BJ (cell line): Measurements from ENCODE around the gene IBSP. TPM values are rescaled to one million over a fixed set of nuclear protein-coding genes. Genes with fewer than 3 reads are reported as not detected.
A peak's percentile ranks its signal among the peaks of the same experiment; 100 is the strongest.

Source experiments
- CTCF ChIA-PET: fragments of 350-600 bp; formaldehyde crosslinking; extraction: SDS; loops from one replicate; lab custom pipeline; 2021; ENCODE audit warnings: antibody characterized with exemption, inconsistent platforms; lab: Yijun Ruan, JAX
- POLR2A ChIA-PET: fragments of 300-600 bp; sonication (Branson Sonifier 250); formaldehyde crosslinking; extraction: SDS; loops from one replicate; lab custom pipeline; 2021; ENCODE audit warnings: antibody characterized with exemption; lab: Charles Lee
- DNase-seq: peaks from one replicate; pipeline ENCODE4 v3.0.0-alpha.2; 2011; ENCODE audit warnings: low read depth
- H3K27me3 ChIP-seq: 2 replicates; pipeline ENCODE4 v1.6.0; 2011; ENCODE audit warnings: low read length; ENCODE audit not compliant: control insufficient read depth, insufficient read depth
- H3K36me3 ChIP-seq: 2 replicates; pipeline ENCODE4 v1.5.1; 2011; ENCODE audit warnings: low read length; ENCODE audit not compliant: control insufficient read depth, insufficient read depth
- H3K4me3 ChIP-seq: 2 replicates; pipeline ENCODE4 v1.5.1; 2011; ENCODE audit warnings: low read depth, mild to moderate bottlenecking, control low read depth, low read length
- polyA plus RNA-seq: library from polyadenylated mRNA; depleted of rRNA; stranded (reverse); fragments of >200 nt; gene quantifications from 2 replicates; pipeline ENCODE4 v1.2.3, GENCODE V29; 2011
- TF ChIP-seq, protein P1 (sequence below): IDR thresholded peaks from 2 replicates; pipeline ENCODE4 v1.5.1; 2011; ENCODE audit warnings: low read depth, mild to moderate bottlenecking, control low read depth, inconsistent platforms, low read length, moderate library complexity; ENCODE audit not compliant: insufficient read depth

IBSP gene
- polyA plus RNA-seq, 1 experiment, result not detected

DNA sequence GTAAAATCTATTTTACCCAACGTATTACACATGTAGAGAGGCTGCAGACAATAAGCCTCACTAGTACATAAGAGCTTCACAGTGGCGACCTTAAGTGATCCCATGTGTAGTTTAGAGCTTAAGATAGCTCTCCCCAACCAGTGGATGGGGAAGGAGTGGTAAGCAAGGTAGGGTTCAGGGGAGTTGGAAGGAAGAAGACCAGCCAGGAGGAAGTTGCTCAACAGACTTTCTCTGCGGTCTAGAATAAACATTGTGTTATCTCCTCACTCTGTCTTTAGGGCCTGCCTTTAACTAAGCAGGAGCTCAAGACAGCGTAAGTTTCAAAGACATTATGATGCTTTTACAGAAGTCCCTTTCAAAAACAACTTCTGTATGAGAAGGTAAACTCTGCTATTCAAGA is 50.3 kb downstream of the IBSP start:
- no peak for DNase-seq
- TF ChIP-seq, protein P1, sequence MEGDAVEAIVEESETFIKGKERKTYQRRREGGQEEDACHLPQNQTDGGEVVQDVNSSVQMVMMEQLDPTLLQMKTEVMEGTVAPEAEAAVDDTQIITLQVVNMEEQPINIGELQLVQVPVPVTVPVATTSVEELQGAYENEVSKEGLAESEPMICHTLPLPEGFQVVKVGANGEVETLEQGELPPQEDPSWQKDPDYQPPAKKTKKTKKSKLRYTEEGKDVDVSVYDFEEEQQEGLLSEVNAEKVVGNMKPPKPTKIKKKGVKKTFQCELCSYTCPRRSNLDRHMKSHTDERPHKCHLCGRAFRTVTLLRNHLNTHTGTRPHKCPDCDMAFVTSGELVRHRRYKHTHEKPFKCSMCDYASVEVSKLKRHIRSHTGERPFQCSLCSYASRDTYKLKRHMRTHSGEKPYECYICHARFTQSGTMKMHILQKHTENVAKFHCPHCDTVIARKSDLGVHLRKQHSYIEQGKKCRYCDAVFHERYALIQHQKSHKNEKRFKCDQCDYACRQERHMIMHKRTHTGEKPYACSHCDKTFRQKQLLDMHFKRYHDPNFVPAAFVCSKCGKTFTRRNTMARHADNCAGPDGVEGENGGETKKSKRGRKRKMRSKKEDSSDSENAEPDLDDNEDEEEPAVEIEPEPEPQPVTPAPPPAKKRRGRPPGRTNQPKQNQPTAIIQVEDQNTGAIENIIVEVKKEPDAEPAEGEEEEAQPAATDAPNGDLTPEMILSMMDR, result no peak
- ChIA-PET CTCF (interaction anchor here (0.6 to 8.5 kb wide), 40 partner anchors 8 to 1090 kb away, joined by 3 to 130 read pairs (median 5); partner anchors contain the start of gene HSD17B13), POLR2A (interaction anchor here (0.5 kb wide), 1 partner anchor 1359 kb away, joined by 3 read pairs; no protein-coding TSS in a partner anchor)
- Histone ChIP-seq H3K27me3 (no peaks in the 10 kb centered on the region), H3K36me3 (no peaks in the 10 kb centered on the region), H3K4me3 (no peak overlapping the region)

DNA sequence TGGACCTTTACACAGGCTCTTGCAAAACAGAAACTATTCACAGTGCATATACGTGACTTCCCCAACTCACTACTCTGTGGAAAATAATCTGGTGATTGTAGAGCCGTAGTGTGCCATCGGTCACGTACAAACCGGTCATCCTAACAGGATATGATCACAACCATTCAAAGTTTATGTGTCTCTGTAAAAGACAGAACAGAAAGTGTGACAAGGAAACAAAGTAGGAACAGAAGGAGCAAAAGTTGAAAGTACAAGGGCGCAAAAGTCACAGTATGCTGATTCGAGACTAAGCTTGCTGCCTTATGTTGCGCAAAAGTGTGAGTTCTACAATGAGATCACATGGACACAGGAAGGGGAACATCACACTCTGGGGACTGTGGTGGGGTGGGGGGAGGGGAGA is 52.0 kb downstream of the IBSP start:
- CTCF ChIA-PET, result interaction anchor here (1.1 to 8.5 kb wide), 8 partner anchors 15 to 372 kb away, joined by 3 to 130 read pairs (median 12); no protein-coding TSS in a partner anchor
- DNase-seq, result no peak
- no peaks in the 10 kb centered on the region for H3K36me3 ChIP-seq
- H3K27me3 ChIP-seq, result no peaks in the 10 kb centered on the region
- TF ChIP-seq, protein P1, result no peak
- no peak overlapping the region for H3K4me3 ChIP-seq
- POLR2A ChIA-PET, result no interaction called here

DNA sequence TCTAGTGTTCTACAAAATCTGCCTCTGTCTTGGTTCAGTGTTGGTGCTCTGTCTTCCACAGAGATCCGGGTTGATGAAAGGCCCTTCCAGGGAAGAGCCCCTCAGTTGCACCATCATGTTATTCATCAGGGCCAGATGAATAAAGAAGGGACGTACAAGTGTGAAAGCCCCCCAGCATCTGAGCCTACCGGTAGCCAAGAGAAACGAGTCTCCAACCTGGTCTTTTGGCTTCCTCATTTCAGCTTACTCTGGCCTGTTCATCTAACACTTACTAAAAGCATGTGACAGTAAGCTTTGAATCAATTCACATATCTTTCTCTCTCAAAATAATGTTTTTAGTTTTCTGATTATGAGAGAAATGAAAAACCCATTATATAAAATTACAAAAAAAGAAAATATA is 52.6 kb downstream of the IBSP start:
- TF ChIP-seq, protein P1, result no peak
- ChIA-PET CTCF (interaction anchor here (0.7 to 4.5 kb wide), 10 partner anchors 9 to 372 kb away, joined by 3 to 45 read pairs (median 4); no protein-coding TSS in a partner anchor), POLR2A (no interaction called here)
- no peaks in the 10 kb centered on the region for H3K27me3 ChIP-seq
- no peaks in the 10 kb centered on the region for H3K36me3 ChIP-seq
- H3K4me3 ChIP-seq, result no peak overlapping the region
- no peak for DNase-seq

DNA sequence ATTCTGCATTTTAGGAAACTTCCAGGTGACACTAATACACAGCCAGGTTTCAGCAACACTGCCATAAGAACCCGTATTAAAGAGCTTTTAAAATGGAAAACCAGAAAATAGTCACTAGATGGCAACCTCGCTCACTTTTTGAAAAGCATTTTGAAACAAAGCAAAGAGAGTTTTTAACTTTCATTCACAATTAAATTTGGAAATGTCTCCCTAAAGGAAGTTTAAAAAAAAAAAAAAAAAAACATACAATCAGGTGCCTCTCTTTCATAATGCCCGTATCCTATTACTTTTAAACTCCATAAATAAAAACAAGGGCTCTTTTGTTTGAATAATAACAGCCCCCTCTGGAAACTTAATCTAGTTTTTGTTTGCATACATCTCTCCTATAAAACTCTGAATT is 53.8 kb downstream of the IBSP start:
- ChIA-PET POLR2A (interaction anchor here (0.7 kb wide), 2 partner anchors 29 to 209 kb away, joined by 3 read pairs; no protein-coding TSS in a partner anchor), CTCF (interaction anchor here (0.6 to 4.5 kb wide), 10 partner anchors 11 to 359 kb away, joined by 3 to 45 read pairs (median 6); no protein-coding TSS in a partner anchor)
- Histone ChIP-seq H3K27me3 (no peaks in the 10 kb centered on the region), H3K4me3 (no peak overlapping the region), H3K36me3 (no peaks in the 10 kb centered on the region)
- peak; percentile 15 for DNase-seq
- TF ChIP-seq, protein P1, result peak; percentile 54

DNA sequence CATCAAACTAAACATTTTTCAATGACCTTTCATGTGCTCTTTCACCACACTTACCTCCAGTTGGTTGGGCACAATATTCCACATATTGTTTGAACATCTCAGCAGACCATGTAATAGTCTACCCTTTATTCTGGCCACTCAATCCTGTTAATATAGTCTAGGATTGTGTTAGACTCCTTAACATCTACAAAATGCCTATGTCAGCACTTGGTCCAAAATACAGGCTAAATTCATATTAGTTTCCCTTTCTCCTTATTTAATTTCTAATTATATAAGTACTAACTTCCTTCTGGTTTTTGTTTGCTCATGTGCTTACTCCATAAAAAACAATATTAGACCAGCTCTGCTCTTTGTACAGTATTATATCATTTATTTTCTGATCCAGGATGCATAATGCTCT is 54.5 kb downstream of the IBSP start:
- no peaks in the 10 kb centered on the region for H3K27me3 ChIP-seq
- POLR2A ChIA-PET, result no interaction called here
- no peak overlapping the region for H3K4me3 ChIP-seq
- no peaks in the 10 kb centered on the region for H3K36me3 ChIP-seq
- CTCF ChIA-PET, result interaction anchor here (1.2 to 4.5 kb wide), 5 partner anchors 10 to 358 kb away, joined by 4 to 45 read pairs (median 8); no protein-coding TSS in a partner anchor
- no peak for DNase-seq
- TF ChIP-seq, protein P1, result no peak
